SK-N-SH treated with all-trans-retinoic acid at 6 μM for 48 hours (cell line): ENCODE data around the gene EOMES.

Experiments
- ATAC-seq: fragments of 200-7000 bp; cut with Tn5 transposase; 3 replicates; pipeline ENCODE4 v1.9.1; 2020; ENCODE audit warnings: mild to moderate bottlenecking, moderate library complexity
- ARNTL ChIP-seq: fragments of 450-650 bp; formaldehyde crosslinking; IDR thresholded peaks from 2 replicates; pipeline ENCODE4 v1.5.0; 2020; ENCODE audit warnings: low read depth, mild to moderate bottlenecking, moderate library complexity, borderline replicate concordance
- BACH2 ChIP-seq: fragments of 250-450 bp; sonication (Bioruptor Pico); IDR thresholded peaks from 2 replicates; pipeline ENCODE4 v1.9.0; 2021; ENCODE audit warnings: mild to moderate bottlenecking, borderline replicate concordance
- CREB5 ChIP-seq: fragments of 250-450 bp; sonication (Bioruptor Pico); IDR thresholded peaks from 2 replicates; pipeline ENCODE4 v1.5.1; 2020; ENCODE audit warnings: low read depth, mild to moderate bottlenecking, moderate library complexity
- CSDC2 ChIP-seq: fragments of 250-450 bp; sonication (Bioruptor Pico); IDR thresholded peaks from 2 replicates; pipeline ENCODE4 v1.5.0; 2020; ENCODE audit warnings: mild to moderate bottlenecking, moderate library complexity
- CSRNP3 ChIP-seq: fragments of 250-450 bp; sonication (Bioruptor Pico); IDR thresholded peaks from 2 replicates; pipeline ENCODE4 v1.5.1; 2021; ENCODE audit warnings: mild to moderate bottlenecking, moderate library complexity
- GLIS3 ChIP-seq: fragments of 250-450 bp; sonication (Bioruptor Pico); IDR thresholded peaks from 2 replicates; pipeline ENCODE4 v1.5.0; 2020; ENCODE audit warnings: mild to moderate bottlenecking, moderate library complexity
- ISL1 ChIP-seq: fragments of 250-450 bp; sonication (Bioruptor Pico); IDR thresholded peaks from 2 replicates; pipeline ENCODE4 v2.1.2; 2022; ENCODE audit warnings: mild to moderate bottlenecking, moderate library complexity
- OSR1 ChIP-seq: fragments of 250-450 bp; sonication (Bioruptor Pico); IDR thresholded peaks from 2 replicates; pipeline ENCODE4 v1.8.0; 2022; ENCODE audit warnings: moderate library complexity, mild to moderate bottlenecking, inconsistent platforms
- PATZ1 ChIP-seq: fragments of 250-450 bp; sonication (Bioruptor Pico); IDR thresholded peaks from 2 replicates; pipeline ENCODE4 v1.8.0; 2020; ENCODE audit warnings: mild to moderate bottlenecking, moderate library complexity, borderline replicate concordance
- POU6F1 ChIP-seq: fragments of 250-450 bp; sonication (Bioruptor Pico); IDR thresholded peaks from 2 replicates; pipeline ENCODE4 v1.8.0; 2021; ENCODE audit warnings: low read depth, mild to moderate bottlenecking, moderate library complexity, borderline replicate concordance
- PPARA ChIP-seq: fragments of 250-450 bp; sonication (Bioruptor Pico); IDR thresholded peaks from 2 replicates; pipeline ENCODE4 v1.5.0; 2020; ENCODE audit warnings: mild to moderate bottlenecking, borderline replicate concordance
- RARB ChIP-seq: fragments of 250-450 bp; sonication (Bioruptor Pico); IDR thresholded peaks from 2 replicates; pipeline ENCODE4 v1.8.0; 2021; ENCODE audit warnings: mild to moderate bottlenecking, moderate library complexity
- TCF4 ChIP-seq: fragments of 250-450 bp; sonication (Bioruptor Pico); IDR thresholded peaks from 2 replicates; pipeline ENCODE4 v1.8.0; 2021; ENCODE audit warnings: mild to moderate bottlenecking, moderate library complexity, borderline replicate concordance
- TOX ChIP-seq: fragments of 250-450 bp; sonication (Bioruptor Pico); IDR thresholded peaks from 2 replicates; pipeline ENCODE4 v1.8.0; 2021; ENCODE audit warnings: mild to moderate bottlenecking, moderate library complexity, borderline replicate concordance
- TSHZ2 ChIP-seq: fragments of 250-450 bp; sonication (Bioruptor Pico); IDR thresholded peaks from 2 replicates; pipeline ENCODE4 v1.5.0; 2020; ENCODE audit warnings: mild to moderate bottlenecking, moderate library complexity
- ZC3H10 ChIP-seq: fragments of 250-450 bp; sonication (Bioruptor Pico); IDR thresholded peaks from 2 replicates; pipeline ENCODE4 v1.5.1; 2021; ENCODE audit warnings: mild to moderate bottlenecking, moderate library complexity
- ZFP3 ChIP-seq: fragments of 250-450 bp; sonication (Bioruptor Pico); IDR thresholded peaks from 2 replicates; pipeline ENCODE4 v1.5.0; 2020; ENCODE audit warnings: mild to moderate bottlenecking, moderate library complexity
- ZFP30 ChIP-seq: fragments of 450-650 bp; formaldehyde crosslinking; IDR thresholded peaks from 2 replicates; pipeline ENCODE4 v1.5.0; 2022; ENCODE audit warnings: mild to moderate bottlenecking, moderate library complexity
- ZNF565 ChIP-seq: fragments of 450-650 bp; formaldehyde crosslinking; conservative IDR thresholded peaks from 2 replicates; pipeline ENCODE4 v1.5.0; 2020; ENCODE audit warnings: low read depth, mild to moderate bottlenecking, moderate library complexity
- ZNF70 ChIP-seq: fragments of 450-650 bp; formaldehyde crosslinking; IDR thresholded peaks from 2 replicates; pipeline ENCODE4 v1.5.0; 2020; ENCODE audit warnings: mild to moderate bottlenecking, moderate library complexity
- ZNF8 ChIP-seq: fragments of 450-650 bp; formaldehyde crosslinking; IDR thresholded peaks from 2 replicates; pipeline ENCODE4 v1.5.0; 2020; ENCODE audit warnings: mild to moderate bottlenecking, moderate library complexity

The EOMES gene

GRCh38 chr3:27719314-27720003, 2.7 kb downstream of the EOMES start (continued):
- TF ChIP-seq TOX (CRISPR knock-in tag), result no peak
- no peak for TF ChIP-seq POU6F1 (CRISPR knock-in tag)
- no peak for TF ChIP-seq ZNF565 (CRISPR knock-in tag)
- TF ChIP-seq ZNF70, result no peak
- TF ChIP-seq ISL1 (CRISPR knock-in tag), result no peak

- TF ChIP-seq PATZ1 (no peak), ZNF8 (no peak), BACH2 (no peak), ISL1 (CRISPR knock-in tag) (no peak), RARB (CRISPR knock-in tag) (no peak), ZFP30 (CRISPR knock-in tag) (no peak), ZNF565 (CRISPR knock-in tag) (no peak), TCF4 (CRISPR knock-in tag) (no peak), ZFP3 (CRISPR knock-in tag) (no peak), CSDC2 (CRISPR knock-in tag) (no peak), GLIS3 (no peak), ZC3H10 (CRISPR knock-in tag) (no peak), ARNTL (CRISPR knock-in tag) (no peak), PPARA (no peak), CSRNP3 (CRISPR knock-in tag) (no peak), OSR1 (no peak), CREB5 (CRISPR knock-in tag) (no peak), POU6F1 (CRISPR knock-in tag) (no peak), TSHZ2 (no peak)
- ATAC-seq, result no peak
These were observed 3.7 kb downstream of the EOMES start for GRCh38 chr3:27718459-27718858.
